H1 (cell line): ENCODE results near the gene TSC22D4. TPM values are rescaled to one million over a fixed set of nuclear protein-coding genes. Genes with fewer than 3 reads are reported as not detected.

Experiments used
- CTCF ChIA-PET: fragments of 300-600 bp; sonication (Branson Sonifier 250); formaldehyde crosslinking; loops from one replicate; lab custom pipeline; 2021; ENCODE audit not compliant: partially characterized antibody; lab: Charles Lee
- POLR2A ChIA-PET: fragments of 300-600 bp; sonication (Branson Sonifier 250); formaldehyde crosslinking; loops from one replicate; lab custom pipeline; 2021; ENCODE audit warnings: inconsistent platforms; ENCODE audit not compliant: partially characterized antibody; lab: Charles Lee
- DNase-seq, 2 experiments: peaks; one replicate each; pipeline versions ENCODE4 v3.0.0 to v3.0.0-alpha.2; 2010 to 2022; ENCODE audit warnings: low spot score in 2 of 2, low read depth in 1 of 2, mixed read lengths in 1 of 2
- FAIRE-seq: peaks from 2 replicates; lab custom pipeline; 2011; peaks lifted over from hg19 to GRCh38; lab: Jason Lieb, UNC
- H2AFZ ChIP-seq: 2 replicates; pipeline ENCODE4 v1.8.1; 2012; ENCODE audit warnings: low read length, inconsistent platforms
- H2AK5ac ChIP-seq: 2 replicates; pipeline ENCODE4 v1.6.1; 2013; ENCODE audit warnings: low read depth, low read length
- H2BK120ac ChIP-seq: replicated peaks from 2 replicates; pipeline ENCODE3; 2013; ENCODE audit warnings: low read depth, low read length, inconsistent platforms
- H2BK12ac ChIP-seq: 2 replicates; pipeline ENCODE4 v1.6.1; 2013; ENCODE audit warnings: low read depth, low read length
- H2BK15ac ChIP-seq: 2 replicates; pipeline ENCODE4 v1.6.1; 2013; ENCODE audit warnings: low read length
- H2BK20ac ChIP-seq: 2 replicates; pipeline ENCODE4 v1.6.1; 2013; ENCODE audit warnings: low read length
- H2BK5ac ChIP-seq: 2 replicates; pipeline ENCODE4 v1.6.1; 2013; ENCODE audit warnings: low read depth, low read length
- H3K14ac ChIP-seq: 2 replicates; pipeline ENCODE4 v1.6.1; 2013; ENCODE audit warnings: inconsistent platforms; ENCODE audit not compliant: insufficient read length
- H3K18ac ChIP-seq: 2 replicates; pipeline ENCODE4 v1.6.1; 2013; ENCODE audit warnings: low read length; ENCODE audit errors: extremely low read depth
- H3K23ac ChIP-seq: 2 replicates; pipeline ENCODE4 v1.6.1; 2013; ENCODE audit warnings: inconsistent platforms; ENCODE audit not compliant: insufficient read length
- H3K23me2 ChIP-seq: 2 replicates; pipeline ENCODE4 v1.6.1; 2013; ENCODE audit warnings: low read depth, low read length
- H3K27ac ChIP-seq: 2 replicates; pipeline ENCODE4 v1.6.1; 2011; ENCODE audit warnings: low read depth, low read length, inconsistent platforms
- H3K27me3 ChIP-seq, 4 experiments: replicated peaks in 1 of 4; 1 replicate in 1 of 4; 2 replicates in 3 of 4; pipeline versions ENCODE4 v1.6.1 to v1.8.1; 2011 to 2013; ENCODE audit warnings: low read length in 3 of 4, mild to moderate bottlenecking in 3 of 4, inconsistent platforms in 2 of 4, mixed read lengths in 2 of 4, moderate library complexity in 1 of 4; ENCODE audit not compliant: control insufficient read depth in 3 of 4, insufficient read depth in 3 of 4; ENCODE audit errors: extremely low read depth in 1 of 4
- H3K36me3 ChIP-seq, 4 experiments: 2 replicates each; pipeline versions ENCODE4 v1.6.1 to v1.8.1; 2011 to 2013; ENCODE audit warnings: mild to moderate bottlenecking in 4 of 4, low read length in 3 of 4, moderate library complexity in 2 of 4, control low read depth in 1 of 4, inconsistent platforms in 1 of 4; ENCODE audit not compliant: insufficient read depth in 4 of 4, control insufficient read depth in 2 of 4
- H3K4ac ChIP-seq: replicated peaks from 2 replicates; pipeline ENCODE3; 2013; ENCODE audit warnings: low read length, low read depth, mixed read lengths, inconsistent platforms; ENCODE audit not compliant: insufficient read length
- H3K4me1 ChIP-seq, 4 experiments: replicated peaks in 1 of 4; 1 replicate in 1 of 4; 2 replicates in 3 of 4; pipeline versions ENCODE4 v1.6.1 to v1.8.1; 2011 to 2013; ENCODE audit warnings: low read length in 3 of 4, inconsistent platforms in 2 of 4, mixed read lengths in 1 of 4; ENCODE audit not compliant: insufficient read depth in 4 of 4, control insufficient read depth in 3 of 4
- H3K4me2 ChIP-seq, 2 experiments: 2 replicates each; pipeline versions ENCODE4 v1.6.1 to v1.8.1; 2011 to 2013; ENCODE audit warnings: low read depth in 2 of 2, low read length in 2 of 2, control low read depth in 1 of 2, inconsistent platforms in 1 of 2, mild to moderate bottlenecking in 1 of 2; ENCODE audit not compliant: insufficient read depth in 1 of 2
- H3K4me3 ChIP-seq, 4 experiments: fragments of 200-600, 300-600 bp in 1 of 4; sonication (generic), shearing (Covaris generic), sonication (Bioruptor Twin) in 1 of 4; 2 replicates each; pipeline versions ENCODE4 v1.5.1 to v1.8.1; 2011 to 2016; ENCODE audit warnings: low read length in 4 of 4, low read depth in 3 of 4, control low read depth in 2 of 4, inconsistent platforms in 2 of 4, mild to moderate bottlenecking in 2 of 4, mixed read lengths in 1 of 4, moderate library complexity in 1 of 4; ENCODE audit not compliant: insufficient read depth in 2 of 4; ENCODE audit errors: extremely low read depth in 1 of 4
- H3K56ac ChIP-seq: replicated peaks from 2 replicates; pipeline ENCODE3; 2013; ENCODE audit warnings: low read depth, mild to moderate bottlenecking, mixed read lengths, low read length, inconsistent platforms; ENCODE audit not compliant: insufficient read length
- H3K79me1 ChIP-seq: 2 replicates; pipeline ENCODE4 v1.6.1; 2013; ENCODE audit warnings: low read depth, low read length, control low read depth
- H3K79me2 ChIP-seq, 2 experiments: 2 replicates each; pipeline versions ENCODE4 v1.6.1 to v1.8.1; 2012 to 2013; ENCODE audit warnings: low read length in 2 of 2, mild to moderate bottlenecking in 2 of 2, inconsistent platforms in 1 of 2; ENCODE audit not compliant: insufficient read depth in 2 of 2, control insufficient read depth in 1 of 2
- H3K9ac ChIP-seq, 4 experiments: replicated peaks in 1 of 4; 1 replicate in 1 of 4; 2 replicates in 3 of 4; pipeline versions ENCODE4 v1.6.1 to v1.8.1; 2011 to 2013; ENCODE audit warnings: low read depth in 3 of 4, low read length in 3 of 4, control low read depth in 2 of 4, mild to moderate bottlenecking in 2 of 4, moderate library complexity in 2 of 4, inconsistent platforms in 1 of 4; ENCODE audit errors: extremely low read depth in 1 of 4
- H3K9me3 ChIP-seq, 2 experiments: 2 replicates each; pipeline versions ENCODE4 v1.6.1 to v1.8.1; 2012 to 2013; ENCODE audit warnings: mild to moderate bottlenecking in 2 of 2, moderate library complexity in 2 of 2, control low read depth in 1 of 2, inconsistent platforms in 1 of 2, low read depth in 1 of 2, low read length in 1 of 2, mixed read lengths in 1 of 2; ENCODE audit not compliant: insufficient read depth in 2 of 2
- H4K20me1 ChIP-seq, 2 experiments: replicated peaks in 1 of 2; 2 replicates each; pipeline versions ENCODE3 to v1.8.1; 2011 to 2013; ENCODE audit warnings: inconsistent platforms in 2 of 2, low read length in 2 of 2, mild to moderate bottlenecking in 1 of 2; ENCODE audit not compliant: insufficient read depth in 2 of 2, control insufficient read depth in 1 of 2
- H4K5ac ChIP-seq: 2 replicates; pipeline ENCODE4 v1.6.1; 2013; ENCODE audit warnings: low read length, low read depth, mixed read lengths, inconsistent platforms; ENCODE audit not compliant: insufficient read length
- H4K8ac ChIP-seq: 2 replicates; pipeline ENCODE4 v1.8.0; 2013; ENCODE audit warnings: mild to moderate bottlenecking, moderate library complexity, low read length, inconsistent platforms; ENCODE audit not compliant: insufficient read depth; ENCODE audit errors: extremely low read depth
- H4K91ac ChIP-seq: replicated peaks from 2 replicates; pipeline ENCODE3; 2013; ENCODE audit warnings: low read length, mixed read lengths, inconsistent platforms; ENCODE audit not compliant: insufficient read length
- ASH2L ChIP-seq: fragments of 200-600, 300-600 bp; sonication (generic); IDR thresholded peaks from one replicate; pipeline ENCODE4 v1.7.1; 2017; ENCODE audit warnings: low read length
- KDM1A ChIP-seq: fragments of 200-600, 300-600 bp; sonication (generic); IDR thresholded peaks from 2 replicates; pipeline ENCODE4 v1.7.1; 2016; ENCODE audit warnings: mild to moderate bottlenecking, low read length, borderline replicate concordance
- RBBP5 ChIP-seq: IDR thresholded peaks from 2 replicates; pipeline ENCODE4 v1.7.1; 2012; ENCODE audit warnings: low read depth, mild to moderate bottlenecking, inconsistent platforms, low read length, moderate library complexity, borderline replicate concordance
- ZNF274 ChIP-seq: IDR thresholded peaks from 2 replicates; pipeline ENCODE4 v1.7.0; 2012; ENCODE audit warnings: low read length, borderline replicate concordance; ENCODE audit errors: extremely low read depth
- WGBS, 2 experiments: shearing (Covaris generic) in 1 of 2; methylation state at CpG; one replicate each; pipeline versions ENCODE4 v1.1.6 to v1.1.7; 2013 to 2015; ENCODE audit warnings: low lambda C conversion rate in 2 of 2, mixed read lengths in 2 of 2, inconsistent platforms in 1 of 2, low coverage in 1 of 2, missing lambda C conversion rate in 1 of 2; ENCODE audit not compliant: insufficient replicate concordance in 2 of 2, insufficient coverage in 1 of 2, insufficient read length in 1 of 2; ENCODE audit errors: extremely low coverage in 1 of 2, missing lambda C conversion rate in 1 of 2; 5-methylcytosine and 5-hydroxymethylcytosine counted together
- polyA plus RNA-seq, 7 experiments: library from polyadenylated mRNA; depleted of rRNA in 3 of 7; stranded (reverse) in 5 of 7; unstranded in 2 of 7; fragments of >200 nt in 5 of 7; fragments of 200-250 nt in 2 of 7; gene quantifications; 1 replicate in 5 of 7; 2 replicates in 1 of 7; 4 replicates in 1 of 7; pipeline versions ENCODE4 v1.2.1 to v1.2.3, GENCODE V29; 2011 to 2013; ENCODE audit warnings: missing spikeins in 2 of 7, mixed read lengths in 2 of 7
- total RNA-seq: library from RNA; stranded (reverse); fragmentation: NEBNext Ultra II Directional; extraction: Animal tissue kit (Norgen Biotek cat#: 25700); gene quantifications from 2 replicates; pipeline ENCODE4 v1.2.1, GENCODE V29; 2021

The TSC22D4 gene
- total and polyA plus RNA-seq, 2 of the 8 experiments (the other 6 are each of a cell fraction or from before 2014, with no cell fraction given) = 13.2 to 20.3 TPM

- WGBS, 2 experiments = 95% methylated on average over 6 of the region's 10 CpGs; no CpG with 5 or more reads in 1 of the 2 experiments
- H3K79me1 ChIP-seq = no peaks in the 10 kb centered on the region
- no peak overlapping the region for H3K23ac ChIP-seq
- H2BK20ac ChIP-seq = no peak overlapping the region
- no peak overlapping the region for H2BK5ac ChIP-seq
- H3K27ac ChIP-seq = no peak overlapping the region
- peaks cover 2 to 24% (median 15%) of the 10 kb centered on the region in 4 experiments for H3K4me1 ChIP-seq
- no peak overlapping the region for H3K4me2 ChIP-seq
- POLR2A ChIA-PET = interaction anchor here (0.7 to 1.9 kb wide), 3 partner anchors 8 to 96 kb away, joined by 3 to 6 read pairs (median 3); no protein-coding TSS in a partner anchor
- H4K5ac ChIP-seq = no peak overlapping the region
- DNase-seq (no peak), FAIRE-seq (no peak)
- no peak overlapping the region for H3K56ac ChIP-seq
- peaks cover 12% of the 10 kb centered on the region; the same call in 1 of the 2 replicates for H3K23me2 ChIP-seq
- no peaks in the 10 kb centered on the region; a peak in 1 of 4 replicates for H3K79me2 ChIP-seq
- no peak overlapping the region for H3K9ac ChIP-seq
- peaks cover 0 to 4% (median 2%) of the 10 kb centered on the region in 4 experiments; a peak in 5 of 7 replicates for H3K27me3 ChIP-seq
- TF ChIP-seq ZNF274 (no peak), ASH2L (no peak), RBBP5 (no peak), KDM1A (no peak)
- no peak overlapping the region for H4K91ac ChIP-seq
- H3K4me3 ChIP-seq = no peak overlapping the region
- H3K14ac ChIP-seq = no peak overlapping the region
- no peak overlapping the region for H2BK12ac ChIP-seq
- CTCF ChIA-PET = interaction anchor here (0.6 to 2.3 kb wide), 13 partner anchors 8 to 316 kb away, joined by 3 to 11 read pairs (median 4); no protein-coding TSS in a partner anchor
- H2BK120ac ChIP-seq = no peak overlapping the region
- no peak overlapping the region for H2AFZ ChIP-seq
- H3K4ac ChIP-seq = no peak overlapping the region
- H2BK15ac ChIP-seq = no peak overlapping the region
- H4K20me1 ChIP-seq = peaks cover 0 to 7% of the 10 kb centered on the region in 2 experiments
- H2AK5ac ChIP-seq = no peak overlapping the region
- H3K9me3 ChIP-seq = no peaks in the 10 kb centered on the region
- H3K36me3 ChIP-seq = peaks cover 0 to 9% (median 0%) of the 10 kb centered on the region in 4 experiments; a peak in 3 of 8 replicates
- H4K8ac ChIP-seq = no peak overlapping the region
- H3K18ac ChIP-seq = no peak overlapping the region
These were observed 10.1 kb upstream of the TSC22D4 start for GRCh38 chr7:100489121-100489520.
